HG03066 (cell line): ENCODE data around the gene OR4E2.
"Not testable (repeated sequence)": the region's sequence is repeated elsewhere in the genome, so short reads cannot be mapped to it uniquely, and the experiment has no call there.

ENCODE experiments used
- ATAC-seq: cut with Tn5 transposase; IDR thresholded peaks from one replicate; pipeline ENCODE4 v1.9.1; 2021; ENCODE audit warnings: low read depth; ENCODE audit not compliant: unreplicated experiment

Gene OR4E2

GRCh38 chr14:21653331-21653885 is at the start of gene OR4E2:
Gene OR4E2 (plus strand): TSS chr14:21653835. CDS start chr14:21665083, 11,248 bp downstream.
- no peak for ATAC-seq

GRCh38 chr14:21612324-21612723 is 41.3 kb upstream of the OR4E2 start:
- ATAC-seq, result no peak

- ATAC-seq, result no peak
Measured at GRCh38 chr14:21614240-21614639, 39.4 kb upstream of the OR4E2 start.

GRCh38 chr14:21617614-21618013 is 36.0 kb upstream of the OR4E2 start:
- ATAC-seq, result no peak

GRCh38 chr14:21626491-21627230 is 27.0 kb upstream of the OR4E2 start:
- no peak for ATAC-seq

- not testable (repeated sequence) for ATAC-seq
Measured at GRCh38 chr14:21630503-21630902, 23.1 kb upstream of the OR4E2 start.

- ATAC-seq, result no peak
Measured at GRCh38 chr14:21631084-21631483, 22.6 kb upstream of the OR4E2 start.

- ATAC-seq, result no peak
Measured at GRCh38 chr14:21634840-21635239, 18.8 kb upstream of the OR4E2 start, which contains the start of gene OR10G2. Gene OR10G2 (minus strand): TSS chr14:21634940. CDS start chr14:21634842, 98 bp downstream.

- ATAC-seq, result no peak
Measured at GRCh38 chr14:21642683-21643082, 11.0 kb upstream of the OR4E2 start.

- ATAC-seq, result no peak
Measured at GRCh38 chr14:21643407-21643806, 10.2 kb upstream of the OR4E2 start.

- ATAC-seq, result no peak
Measured at GRCh38 chr14:21647380-21647779, 6.3 kb upstream of the OR4E2 start.

GRCh38 chr14:21652209-21652808 is 1.3 kb upstream of the OR4E2 start:
- no peak for ATAC-seq

- ATAC-seq, result no peak
Measured at GRCh38 chr14:21654215-21654614, 580 bp downstream of the OR4E2 start.

GRCh38 chr14:21656980-21657379 is 3.3 kb downstream of the OR4E2 start:
- no peak for ATAC-seq

- ATAC-seq, result no peak
Measured at GRCh38 chr14:21668377-21668776, 14.7 kb downstream of the OR4E2 start.

- no peak for ATAC-seq
Measured at GRCh38 chr14:21669284-21669683, 15.6 kb downstream of the OR4E2 start.

GRCh38 chr14:21671371-21671770 is 17.7 kb downstream of the OR4E2 start:
- no peak for ATAC-seq

GRCh38 chr14:21672116-21672515 is 18.5 kb downstream of the OR4E2 start:
- no peak for ATAC-seq

GRCh38 chr14:21673718-21674117 is 20.1 kb downstream of the OR4E2 start, which contains the start of gene OR4E1:
Gene OR4E1 (minus strand): TSS chr14:21673818. CDS start chr14:21670935, 2,883 bp downstream.
- no peak for ATAC-seq

- ATAC-seq, result no peak
Measured at GRCh38 chr14:21675566-21675965, 21.9 kb downstream of the OR4E2 start.

- ATAC-seq, result no peak
Measured at GRCh38 chr14:21680072-21680471, 26.4 kb downstream of the OR4E2 start.

- ATAC-seq, result no peak
Measured at GRCh38 chr14:21686468-21686867, 32.8 kb downstream of the OR4E2 start.
